ENCODE measurements around the gene GIGYF2.
"Not testable (repeated sequence)": the region's sequence is repeated elsewhere in the genome, so short reads cannot be mapped to it uniquely, and the experiment has no call there.

GIGYF2 gene

GRCh38 chr2:232901736-232902578, 204.8 kb downstream of the GIGYF2 start:
- H3K4me3 ChIP-seq (replicated peaks; ENCODE audit: insufficient read depth, low read length) = no peak overlapping the region
- H3K27ac ChIP-seq (replicated peaks) = no peak overlapping the region
- H3K27me3 ChIP-seq (ENCODE audit: insufficient read depth, poor library complexity, severe bottlenecking) = no peaks in the 10 kb centered on the region
- DNase-seq (ENCODE audit: low read depth in 1 of 2, low spot score in 1 of 2) = peak; percentile 16 to 51
- TF ChIP-seq SPI1 (IDR thresholded peaks at IDR 0.05; ENCODE audit: borderline replicate concordance, low read depth) (no peak), POLR2AphosphoS5 (IDR thresholded peaks at IDR 0.05; ENCODE audit: low read depth) (no peak), CTCF (IDR thresholded peaks at IDR 0.05; ENCODE audit: insufficient read depth, low read length) (no peak), GABPA (IDR thresholded peaks at IDR 0.05; ENCODE audit: low read depth) (no peak), REST (IDR thresholded peaks at IDR 0.05; ENCODE audit: insufficient replicate concordance, low read depth) (no peak)

- Histone ChIP-seq H3K27ac (replicated peaks) (no peak overlapping the region), H3K27me3 (ENCODE audit: insufficient read depth, poor library complexity, severe bottlenecking) (no peaks in the 10 kb centered on the region), H3K4me3 (replicated peaks; ENCODE audit: insufficient read depth, low read length) (no peak overlapping the region)
- no peak for DNase-seq (ENCODE audit: low read depth in 1 of 2, low spot score in 1 of 2)
- no peak for TF ChIP-seq REST (IDR thresholded peaks at IDR 0.05; ENCODE audit: insufficient replicate concordance, low read depth)
- TF ChIP-seq GABPA (IDR thresholded peaks at IDR 0.05; ENCODE audit: low read depth) = no peak
- no peak for TF ChIP-seq SPI1 (IDR thresholded peaks at IDR 0.05; ENCODE audit: borderline replicate concordance, low read depth)
- no peak for TF ChIP-seq CTCF (IDR thresholded peaks at IDR 0.05; ENCODE audit: insufficient read depth, low read length)
- TF ChIP-seq POLR2AphosphoS5 (IDR thresholded peaks at IDR 0.05; ENCODE audit: low read depth) = no peak
These were observed 206.9 kb downstream of the GIGYF2 start for GRCh38 chr2:232903989-232904388.

GRCh38 chr2:232906867-232907717, 210.0 kb downstream of the GIGYF2 start:
- not testable (repeated sequence) for H3K27ac ChIP-seq (replicated peaks); H3K4me3 ChIP-seq (replicated peaks; ENCODE audit: insufficient read depth, low read length); H3K27me3 ChIP-seq (ENCODE audit: insufficient read depth, poor library complexity, severe bottlenecking); DNase-seq (ENCODE audit: low read depth in 1 of 2, low spot score in 1 of 2)

- DNase-seq (ENCODE audit: low read depth in 1 of 2, low spot score in 1 of 2); H3K4me3 ChIP-seq (replicated peaks; ENCODE audit: insufficient read depth, low read length); H3K27ac ChIP-seq (replicated peaks); H3K27me3 ChIP-seq (ENCODE audit: insufficient read depth, poor library complexity, severe bottlenecking): not testable (repeated sequence)
These were observed 210.6 kb downstream of the GIGYF2 start for GRCh38 chr2:232907718-232908085.
